Upper lobe of left lung (tissue), 6 donors: ENCODE measurements around the gene SARDH. TPM values are rescaled to one million over a fixed set of nuclear protein-coding genes. Genes with fewer than 3 reads are reported as not detected.

Experiments used
- ATAC-seq, 2 donors: fragments of 200-7000 bp; cut with Tn5 transposase; one replicate each; pipeline ENCODE4 v1.9.1; 2022; ENCODE audit warnings: mild to moderate bottlenecking in 2 of 2, moderate library complexity in 2 of 2; ENCODE audit not compliant: low FRiP score in 2 of 2
- DNase-seq, 2 donors: peaks; one replicate each; pipeline ENCODE4 v3.0.0-alpha.2; 2019 to 2020
- H3K27ac ChIP-seq, 4 donors: fragments of 200-600 bp; sonication (generic); one replicate each; pipeline ENCODE4 v1.5.1; 2016 to 2019
- H3K27me3 ChIP-seq, 4 donors: fragments of 200-600 bp; sonication (generic); one replicate each; pipeline ENCODE4 v1.5.1; 2017 to 2019
- H3K36me3 ChIP-seq, 4 donors: fragments of 200-600 bp; sonication (generic); one replicate each; pipeline ENCODE4 v1.5.1; 2016 to 2019
- H3K4me1 ChIP-seq, 4 donors: fragments of 200-600 bp; sonication (generic); one replicate each; pipeline ENCODE4 v1.5.1; 2018 to 2019
- H3K4me3 ChIP-seq, 4 donors: fragments of 200-600 bp; sonication (generic); one replicate each; pipeline ENCODE4 v1.5.1; 2017 to 2019; ENCODE audit warnings: mild to moderate bottlenecking in 2 of 4, moderate library complexity in 1 of 4
- H3K9me3 ChIP-seq, 4 donors: fragments of 200-600 bp; sonication (generic); one replicate each; pipeline ENCODE4 v1.5.1; 2018 to 2019
- EP300 ChIP-seq, 4 donors: sonication (generic); formaldehyde crosslinking; IDR thresholded peaks; one replicate each; pipeline ENCODE4 v1.5.1; 2017; ENCODE audit warnings: antibody characterized with exemption in 4 of 4, control low read depth in 2 of 4
- POLR2A ChIP-seq, 4 donors: fragments of 450-650 bp; IDR thresholded peaks; one replicate each; pipeline ENCODE4 v1.5.1; 2016 to 2017; ENCODE audit warnings: antibody characterized with exemption in 4 of 4, mild to moderate bottlenecking in 2 of 4
- POLR2AphosphoS5 ChIP-seq, 2 donors: sonication (generic); formaldehyde crosslinking; IDR thresholded peaks; one replicate each; pipeline ENCODE4 v1.5.1; 2017; ENCODE audit warnings: antibody characterized with exemption in 2 of 2
- WGBS, 2 donors: methylation state at CpG; one replicate each; pipeline ENCODE4 v1.1.5; 2017 to 2018; 5-methylcytosine and 5-hydroxymethylcytosine counted together
- total RNA-seq, 6 donors: library from RNA; depleted of rRNA in 4 of 6; stranded (reverse); fragments of >200 nt in 4 of 6; gene quantifications; one replicate each; pipeline versions ENCODE4 v1.1.0 to v1.2.1, GENCODE V29; 2016 to 2021
- TF ChIP-seq, protein P1 (sequence below), 6 experiments: fragments of 450-650 bp in 4 of 6; fragments of 200-600 bp in 2 of 6; sonication (generic) in 2 of 6; IDR thresholded peaks; one replicate each; pipeline ENCODE4 v1.5.1; 2016 to 2019; ENCODE audit warnings: antibody characterized with exemption in 6 of 6
- donor health status: DM: no; HTN: no; CAD: no; lungs with moderate emphysema.
- donor health status: DM: no; HTN: yes; CAD: no; lungs with severe emphysema.

Gene SARDH
- total RNA-seq, 6 donors from 2014 or later: 0.79 to 37.7 (median 4.2) TPM

DNA sequence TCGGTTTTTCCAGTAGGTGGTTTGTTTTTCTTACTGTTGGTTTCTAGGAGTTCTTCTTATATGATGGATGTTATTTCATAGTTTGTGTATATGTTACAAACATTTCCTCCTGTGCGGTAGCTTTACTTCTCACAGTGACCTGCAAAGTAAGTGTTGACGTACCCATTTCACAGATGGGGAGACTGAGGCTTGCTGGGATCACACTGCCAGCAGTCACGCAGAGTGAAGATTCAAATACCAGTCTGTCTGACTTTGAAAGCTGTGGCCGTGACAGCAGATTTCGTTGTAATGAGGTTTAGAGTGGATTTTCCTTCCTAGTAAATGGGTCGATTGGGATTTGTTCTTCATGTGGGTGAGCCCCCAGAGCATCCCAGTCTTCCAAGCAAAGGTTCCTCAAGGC is 89.0 kb downstream of the SARDH start:
- ATAC-seq: no peak
- H3K36me3 ChIP-seq: no peaks in the 10 kb centered on the region
- 79 to 86% methylated on average over 7 of the region's 7 CpGs for WGBS, 2 donors
- H3K4me3 ChIP-seq: no peak overlapping the region
- H3K27ac ChIP-seq: no peak overlapping the region
- H3K27me3 ChIP-seq: no peaks in the 10 kb centered on the region
- DNase-seq: no peak
- no peaks in the 10 kb centered on the region for H3K9me3 ChIP-seq
- no peaks in the 10 kb centered on the region for H3K4me1 ChIP-seq
- TF ChIP-seq, protein P1, sequence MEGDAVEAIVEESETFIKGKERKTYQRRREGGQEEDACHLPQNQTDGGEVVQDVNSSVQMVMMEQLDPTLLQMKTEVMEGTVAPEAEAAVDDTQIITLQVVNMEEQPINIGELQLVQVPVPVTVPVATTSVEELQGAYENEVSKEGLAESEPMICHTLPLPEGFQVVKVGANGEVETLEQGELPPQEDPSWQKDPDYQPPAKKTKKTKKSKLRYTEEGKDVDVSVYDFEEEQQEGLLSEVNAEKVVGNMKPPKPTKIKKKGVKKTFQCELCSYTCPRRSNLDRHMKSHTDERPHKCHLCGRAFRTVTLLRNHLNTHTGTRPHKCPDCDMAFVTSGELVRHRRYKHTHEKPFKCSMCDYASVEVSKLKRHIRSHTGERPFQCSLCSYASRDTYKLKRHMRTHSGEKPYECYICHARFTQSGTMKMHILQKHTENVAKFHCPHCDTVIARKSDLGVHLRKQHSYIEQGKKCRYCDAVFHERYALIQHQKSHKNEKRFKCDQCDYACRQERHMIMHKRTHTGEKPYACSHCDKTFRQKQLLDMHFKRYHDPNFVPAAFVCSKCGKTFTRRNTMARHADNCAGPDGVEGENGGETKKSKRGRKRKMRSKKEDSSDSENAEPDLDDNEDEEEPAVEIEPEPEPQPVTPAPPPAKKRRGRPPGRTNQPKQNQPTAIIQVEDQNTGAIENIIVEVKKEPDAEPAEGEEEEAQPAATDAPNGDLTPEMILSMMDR (IDR thresholded peaks at IDR 0.05): no peak
- TF ChIP-seq EP300 (IDR thresholded peaks at IDR 0.05): no peak
- no peak for TF ChIP-seq POLR2A (IDR thresholded peaks at IDR 0.05)
- TF ChIP-seq POLR2AphosphoS5 (IDR thresholded peaks at IDR 0.05): no peak

DNA sequence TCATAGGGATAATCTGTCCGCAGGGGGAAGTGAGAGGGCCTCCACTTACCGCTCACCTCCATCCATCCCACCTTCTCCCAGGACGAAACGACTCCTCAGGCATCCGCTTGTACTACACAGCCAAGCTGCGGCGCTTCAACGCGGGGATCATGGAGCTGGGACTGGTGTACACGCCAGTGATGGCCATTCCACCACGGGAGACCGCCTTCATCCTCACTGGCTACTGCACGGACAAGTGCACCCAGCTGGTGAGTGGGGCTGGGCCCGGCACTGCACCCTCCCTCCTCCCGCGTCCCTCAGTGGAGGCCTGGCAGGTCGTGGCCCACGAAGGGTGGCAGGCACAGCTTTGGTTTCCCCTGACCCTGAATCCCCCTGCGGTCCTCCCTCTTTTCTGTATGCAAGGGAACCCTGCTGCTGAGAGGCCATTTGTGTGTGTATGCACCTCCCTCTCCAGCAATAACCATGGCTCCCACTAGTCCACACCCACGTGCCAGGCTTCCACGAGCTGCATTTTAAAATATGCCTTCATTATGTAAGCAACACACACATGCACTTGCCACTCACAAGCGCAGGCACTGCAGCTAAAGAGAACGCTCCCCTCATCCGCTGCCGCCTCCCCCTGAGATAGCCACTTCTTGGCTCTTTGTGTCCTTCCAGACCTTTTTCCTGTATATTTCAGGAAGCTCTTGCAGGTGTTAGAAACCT is 90.2 kb downstream of the SARDH start:
- DNase-seq (peak in 1 of 2 donors; percentile 73), ATAC-seq (no peak)
- Histone ChIP-seq H3K36me3 (no peaks in the 10 kb centered on the region), H3K9me3 (no peaks in the 10 kb centered on the region), H3K4me1 (no peaks in the 10 kb centered on the region), H3K27ac (no peak overlapping the region), H3K27me3 (no peaks in the 10 kb centered on the region), H3K4me3 (no peak overlapping the region)
- TF ChIP-seq, protein P1 (IDR thresholded peaks at IDR 0.05): no peak
- WGBS, 2 donors: 85 to 87% methylated on average over 14 to 23 of the region's 25 CpGs

- Histone ChIP-seq H3K27me3 (no peaks in the 10 kb centered on the region), H3K4me1 (no peaks in the 10 kb centered on the region), H3K4me3 (no peak overlapping the region), H3K9me3 (no peaks in the 10 kb centered on the region), H3K27ac (no peak overlapping the region), H3K36me3 (no peaks in the 10 kb centered on the region)
- no peak for TF ChIP-seq POLR2A (IDR thresholded peaks at IDR 0.05)
- TF ChIP-seq, protein P1 (IDR thresholded peaks at IDR 0.05): no peak
- no peak for TF ChIP-seq EP300 (IDR thresholded peaks at IDR 0.05)
- no peak for TF ChIP-seq POLR2AphosphoS5 (IDR thresholded peaks at IDR 0.05)
- no peak for ATAC-seq
- 61 to 81% methylated on average over 7 of the region's 7 CpGs for WGBS, 2 donors
- no peak for DNase-seq
Observed at GRCh38 chr9:133647148-133647547, 91.0 kb downstream of the SARDH start.

DNA sequence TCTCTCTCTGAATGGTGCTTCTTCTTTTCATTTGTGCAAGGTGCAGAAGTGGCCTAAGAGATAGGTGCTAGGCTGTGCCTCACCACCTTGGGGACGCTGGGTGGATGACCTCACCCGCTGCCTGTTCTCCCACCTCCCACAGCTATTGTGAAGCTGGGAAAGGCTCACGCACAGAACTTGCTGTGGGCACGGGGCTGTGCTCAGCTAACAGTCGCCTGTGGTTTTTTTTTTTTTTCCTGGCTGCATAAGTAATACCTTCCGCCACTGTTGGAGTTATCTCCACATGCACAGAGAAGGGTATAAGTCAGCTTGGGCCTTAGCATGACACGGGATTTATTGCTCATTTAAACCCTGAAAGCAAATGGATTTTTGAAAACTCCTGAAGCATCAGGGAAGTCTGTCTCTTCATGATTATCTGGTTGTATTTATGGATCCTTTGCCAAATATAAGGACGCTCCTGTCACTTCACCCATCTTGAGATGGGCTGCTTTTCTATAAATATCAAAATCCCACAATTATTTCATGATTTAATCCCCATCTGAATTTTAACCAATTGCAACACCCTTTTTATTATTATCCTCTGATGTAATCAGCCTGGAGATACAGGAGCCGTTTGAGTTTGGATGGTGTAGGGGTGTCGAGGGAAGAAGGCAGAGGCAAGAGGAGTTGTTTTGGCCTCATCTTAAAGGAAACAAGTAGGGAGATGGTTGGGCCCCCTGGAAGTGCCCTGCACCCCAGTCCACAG is 93.0 kb downstream of the SARDH start:
- no peaks in the 10 kb centered on the region for H3K9me3 ChIP-seq
- H3K4me3 ChIP-seq: no peak overlapping the region
- DNase-seq (no peak), ATAC-seq (no peak)
- H3K27me3 ChIP-seq: no peaks in the 10 kb centered on the region
- H3K36me3 ChIP-seq: no peaks in the 10 kb centered on the region
- no peak for TF ChIP-seq POLR2AphosphoS5 (IDR thresholded peaks at IDR 0.05)
- TF ChIP-seq POLR2A (IDR thresholded peaks at IDR 0.05): no peak
- TF ChIP-seq, protein P1 (IDR thresholded peaks at IDR 0.05): no peak
- no peak for TF ChIP-seq EP300 (IDR thresholded peaks at IDR 0.05)
- no peak overlapping the region for H3K27ac ChIP-seq
- 50 to 57% methylated on average over 10 of the region's 10 CpGs for WGBS, 2 donors
- no peaks in the 10 kb centered on the region for H3K4me1 ChIP-seq
